ENCODE measurements around the gene LYPD6B. TPM values are rescaled to one million over a fixed set of nuclear protein-coding genes. Genes with fewer than 3 reads are reported as not detected.

LYPD6B gene
- polyA plus RNA-seq, 3 donors, result not detected

DNA sequence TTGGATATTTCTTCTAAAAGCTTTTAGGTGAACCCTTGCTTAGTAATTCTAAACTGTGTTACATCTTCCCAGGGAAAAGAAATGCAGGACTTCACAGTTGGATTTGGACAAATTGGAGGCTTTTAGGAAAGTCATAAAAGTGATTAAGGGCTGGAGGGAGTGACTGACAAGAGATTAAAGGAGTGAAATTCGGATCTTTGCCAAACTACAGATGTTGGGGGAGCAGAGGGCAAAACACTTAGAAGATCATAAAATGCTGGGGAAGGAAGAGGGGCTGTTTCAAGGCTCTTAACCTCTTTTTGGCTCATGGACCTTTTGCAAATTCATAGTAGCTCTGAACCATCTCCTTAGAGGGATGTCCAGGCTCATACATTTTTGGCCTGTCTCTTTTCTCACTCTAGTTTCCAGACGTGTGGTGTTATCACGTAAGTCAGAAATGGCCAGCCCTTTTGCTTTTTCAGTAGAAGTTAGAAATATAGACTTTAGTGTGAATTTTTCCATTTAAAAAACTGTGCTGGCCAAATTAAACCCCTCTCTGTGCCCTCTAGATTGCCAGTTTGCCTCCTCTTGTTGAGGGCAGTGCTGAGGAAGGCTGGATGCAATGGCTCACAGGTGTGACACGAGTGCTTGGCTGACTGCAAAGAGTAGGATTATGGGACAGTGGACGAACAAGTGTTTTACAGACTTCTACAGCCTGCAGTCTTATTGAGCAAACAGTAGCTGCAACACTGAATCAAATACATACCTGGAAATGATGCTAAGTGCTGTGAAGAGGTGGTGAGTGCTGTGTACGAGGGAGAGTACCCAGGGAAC, 109.9 kb downstream of the LYPD6B start:
- intact Hi-C loops (cut with micrococcal nuclease), result no loop called here
- peak overlapping the region in 1 of 7 donors; percentile 47 for H3K27ac Mint-ChIP-seq
- no peak for DNase-seq

GRCh38 chr2:149149007-149149297, 110.5 kb downstream of the LYPD6B start:
- H3K4me2 ChIP-seq (replicated peaks; ENCODE audit: extremely low read depth, low read length, poor library complexity, severe bottlenecking), result no peak overlapping the region
- no peak overlapping the region for H2AFZ ChIP-seq (ENCODE audit: insufficient read depth, low read depth, low read length, poor library complexity, severe bottlenecking)
- Mint-ChIP-seq H3K4me1 (peaks cover 48% of the 10 kb centered on the region), H3K27me3 (ENCODE audit: low read depth in 3 of 3) (peaks cover 7 to 11% (median 7%) of the 10 kb centered on the region in 3 donors), H3K27ac (no peak overlapping the region), H3K36me3 (peaks cover 0 to 4% of the 10 kb centered on the region in 2 donors), H3K4me3 (no peak overlapping the region), H3K9me3 (peaks cover 0 to 2% (median 1%) of the 10 kb centered on the region in 7 donors)
- peaks cover 0 to 2% of the 10 kb centered on the region in 2 donors for H3K27me3 ChIP-seq (ENCODE audit: control insufficient read depth in 2 of 2, insufficient read depth in 2 of 2, low read length in 2 of 2)
- H3K9me3 ChIP-seq (replicated peaks in 1 of 2; ENCODE audit: control insufficient read depth in 1 of 2, insufficient read depth in 1 of 2, low read length in 2 of 2), result no peaks in the 10 kb centered on the region
- peaks cover 30% of the 10 kb centered on the region in 2 donors for H3K4me1 ChIP-seq (ENCODE audit: control insufficient read depth in 1 of 2, insufficient read depth in 2 of 2, low read length in 2 of 2)
- TF ChIP-seq, protein P1, sequence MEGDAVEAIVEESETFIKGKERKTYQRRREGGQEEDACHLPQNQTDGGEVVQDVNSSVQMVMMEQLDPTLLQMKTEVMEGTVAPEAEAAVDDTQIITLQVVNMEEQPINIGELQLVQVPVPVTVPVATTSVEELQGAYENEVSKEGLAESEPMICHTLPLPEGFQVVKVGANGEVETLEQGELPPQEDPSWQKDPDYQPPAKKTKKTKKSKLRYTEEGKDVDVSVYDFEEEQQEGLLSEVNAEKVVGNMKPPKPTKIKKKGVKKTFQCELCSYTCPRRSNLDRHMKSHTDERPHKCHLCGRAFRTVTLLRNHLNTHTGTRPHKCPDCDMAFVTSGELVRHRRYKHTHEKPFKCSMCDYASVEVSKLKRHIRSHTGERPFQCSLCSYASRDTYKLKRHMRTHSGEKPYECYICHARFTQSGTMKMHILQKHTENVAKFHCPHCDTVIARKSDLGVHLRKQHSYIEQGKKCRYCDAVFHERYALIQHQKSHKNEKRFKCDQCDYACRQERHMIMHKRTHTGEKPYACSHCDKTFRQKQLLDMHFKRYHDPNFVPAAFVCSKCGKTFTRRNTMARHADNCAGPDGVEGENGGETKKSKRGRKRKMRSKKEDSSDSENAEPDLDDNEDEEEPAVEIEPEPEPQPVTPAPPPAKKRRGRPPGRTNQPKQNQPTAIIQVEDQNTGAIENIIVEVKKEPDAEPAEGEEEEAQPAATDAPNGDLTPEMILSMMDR (IDR thresholded peaks at IDR 0.05), result no peak
- no peaks in the 10 kb centered on the region for H3K79me2 ChIP-seq (ENCODE audit: insufficient read depth, low read length)
- H4K20me1 ChIP-seq (ENCODE audit: insufficient read depth, low read length), result no peaks in the 10 kb centered on the region
- H3K36me3 ChIP-seq (replicated peaks in 1 of 2; ENCODE audit: control insufficient read depth in 1 of 2, insufficient read depth in 2 of 2, low read length in 2 of 2), result no peaks in the 10 kb centered on the region
- intact Hi-C loops (cut with micrococcal nuclease), result no loop called here
- H3K27ac ChIP-seq (ENCODE audit: low read depth in 1 of 2, low read length in 2 of 2), result no peak overlapping the region
- no peak overlapping the region for H3K4me3 ChIP-seq (replicated peaks in 1 of 3; ENCODE audit: low read depth in 2 of 3, low read length in 3 of 3)
- no peak for DNase-seq
- H3K9ac ChIP-seq (ENCODE audit: insufficient read depth, low read length, poor library complexity, severe bottlenecking), result no peak overlapping the region
- WGBS (ENCODE audit: insufficient coverage), result 100% methylated on average over 1 of the region's 4 CpGs

More for the DNA sequence above, 109.9 kb downstream of the LYPD6B start:
- Histone ChIP-seq H3K9ac (ENCODE audit: insufficient read depth, low read length, poor library complexity, severe bottlenecking) (no peak overlapping the region), H2AFZ (ENCODE audit: insufficient read depth, low read depth, low read length, poor library complexity, severe bottlenecking) (no peak overlapping the region), H3K27me3 (ENCODE audit: control insufficient read depth in 2 of 2, insufficient read depth in 2 of 2, low read length in 2 of 2) (peaks cover 0 to 2% of the 10 kb centered on the region in 2 donors), H4K20me1 (ENCODE audit: insufficient read depth, low read length) (no peaks in the 10 kb centered on the region), H3K4me2 (replicated peaks; ENCODE audit: extremely low read depth, low read length, poor library complexity, severe bottlenecking) (no peak overlapping the region), H3K36me3 (replicated peaks in 1 of 2; ENCODE audit: control insufficient read depth in 1 of 2, insufficient read depth in 2 of 2, low read length in 2 of 2) (no peaks in the 10 kb centered on the region), H3K9me3 (replicated peaks in 1 of 2; ENCODE audit: control insufficient read depth in 1 of 2, insufficient read depth in 1 of 2, low read length in 2 of 2) (no peaks in the 10 kb centered on the region), H3K79me2 (ENCODE audit: insufficient read depth, low read length) (no peaks in the 10 kb centered on the region), H3K27ac (ENCODE audit: low read depth in 1 of 2, low read length in 2 of 2) (no peak overlapping the region), H3K4me1 (ENCODE audit: control insufficient read depth in 1 of 2, insufficient read depth in 2 of 2, low read length in 2 of 2) (peaks cover 24 to 25% of the 10 kb centered on the region in 2 donors), H3K4me3 (replicated peaks in 1 of 3; ENCODE audit: low read depth in 2 of 3, low read length in 3 of 3) (no peak overlapping the region)
- no peak overlapping the region for H3K4me3 Mint-ChIP-seq
- H3K36me3 Mint-ChIP-seq, result peaks cover 0 to 4% of the 10 kb centered on the region in 2 donors
- WGBS (ENCODE audit: insufficient coverage), result 63% methylated on average over 3 of the region's 6 CpGs
- TF ChIP-seq, protein P1 (IDR thresholded peaks at IDR 0.05), result no peak
- H3K9me3 Mint-ChIP-seq, result peaks cover 0 to 2% (median 0%) of the 10 kb centered on the region in 7 donors
- peaks cover 43% of the 10 kb centered on the region for H3K4me1 Mint-ChIP-seq
- peaks cover 7 to 13% (median 7%) of the 10 kb centered on the region in 3 donors for H3K27me3 Mint-ChIP-seq (ENCODE audit: low read depth in 3 of 3)
